KG1 (cell line): ENCODE measurements around the gene ASB7.
A peak's percentile ranks its signal among the peaks of the same experiment; 100 is the strongest.
"Not testable (repeated sequence)": the region's sequence is repeated elsewhere in the genome, so short reads cannot be mapped to it uniquely, and the experiment has no call there.

Source experiments
- DNase-seq: peaks from one replicate; lab custom pipeline; 2025; lab: John Stamatoyannopoulos, UW

The ASB7 gene, protein sequence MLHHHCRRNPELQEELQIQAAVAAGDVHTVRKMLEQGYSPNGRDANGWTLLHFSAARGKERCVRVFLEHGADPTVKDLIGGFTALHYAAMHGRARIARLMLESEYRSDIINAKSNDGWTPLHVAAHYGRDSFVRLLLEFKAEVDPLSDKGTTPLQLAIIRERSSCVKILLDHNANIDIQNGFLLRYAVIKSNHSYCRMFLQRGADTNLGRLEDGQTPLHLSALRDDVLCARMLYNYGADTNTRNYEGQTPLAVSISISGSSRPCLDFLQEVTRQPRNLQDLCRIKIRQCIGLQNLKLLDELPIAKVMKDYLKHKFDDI

GRCh38 chr15:100602064-100602822 lies at the start of gene ASB7, which contains the start of gene LINS1:
ASB7 (plus strand) TSS chr15:100602589; CDS start chr15:100612217, 9,628 bp downstream.
LINS1 (minus strand) TSS chr15:100602184; CDS start chr15:100580842, 21,342 bp downstream.
- DNase-seq: peak; percentile 99

- DNase-seq: no peak
Measured at GRCh38 chr15:100553468-100553867, 48.9 kb upstream of the ASB7 start.

- no peak for DNase-seq
Measured at GRCh38 chr15:100558771-100559254, 43.6 kb upstream of the ASB7 start.

- DNase-seq: no peak
Measured at GRCh38 chr15:100559330-100559729, 43.1 kb upstream of the ASB7 start.

DNA sequence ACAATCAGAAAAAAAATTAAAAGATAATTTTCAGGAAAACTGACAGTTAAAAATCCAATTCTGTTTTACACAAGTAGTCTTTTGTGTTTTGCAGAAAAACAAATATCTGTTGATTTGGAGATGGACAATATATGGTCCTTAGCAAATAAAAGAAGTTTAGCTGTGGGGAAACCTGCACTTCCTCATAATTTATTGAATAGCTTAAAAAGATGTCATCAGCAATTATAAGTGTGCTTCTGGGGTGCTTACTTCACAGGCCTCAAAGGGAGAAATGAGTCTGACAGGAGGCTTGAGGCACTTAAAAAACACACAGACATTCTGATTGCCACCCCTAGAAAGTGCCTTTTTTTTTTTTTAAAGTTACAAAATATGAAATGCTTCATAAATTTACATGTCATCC lies 42.1 kb upstream of the ASB7 start:
- no peak for DNase-seq

DNA sequence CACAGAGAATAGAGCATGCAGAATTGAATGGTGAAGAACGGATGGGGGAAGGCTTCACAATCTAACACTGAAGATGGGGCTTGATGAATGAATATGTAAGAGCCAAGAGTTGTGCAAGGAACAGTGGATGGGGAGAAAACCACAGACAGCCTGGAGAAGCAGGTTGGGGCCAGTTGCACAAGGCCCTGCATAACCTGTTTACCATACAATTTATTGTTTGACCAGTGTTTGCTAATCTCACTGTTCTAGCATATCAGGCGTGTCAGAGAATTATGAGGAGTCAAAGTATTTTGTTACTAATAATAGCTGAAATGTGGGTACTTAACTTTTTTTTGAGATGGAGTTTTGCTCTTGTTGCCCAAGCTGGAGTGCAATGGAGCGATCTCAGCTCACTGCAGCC lies 36.8 kb upstream of the ASB7 start:
- DNase-seq: no peak

DNA sequence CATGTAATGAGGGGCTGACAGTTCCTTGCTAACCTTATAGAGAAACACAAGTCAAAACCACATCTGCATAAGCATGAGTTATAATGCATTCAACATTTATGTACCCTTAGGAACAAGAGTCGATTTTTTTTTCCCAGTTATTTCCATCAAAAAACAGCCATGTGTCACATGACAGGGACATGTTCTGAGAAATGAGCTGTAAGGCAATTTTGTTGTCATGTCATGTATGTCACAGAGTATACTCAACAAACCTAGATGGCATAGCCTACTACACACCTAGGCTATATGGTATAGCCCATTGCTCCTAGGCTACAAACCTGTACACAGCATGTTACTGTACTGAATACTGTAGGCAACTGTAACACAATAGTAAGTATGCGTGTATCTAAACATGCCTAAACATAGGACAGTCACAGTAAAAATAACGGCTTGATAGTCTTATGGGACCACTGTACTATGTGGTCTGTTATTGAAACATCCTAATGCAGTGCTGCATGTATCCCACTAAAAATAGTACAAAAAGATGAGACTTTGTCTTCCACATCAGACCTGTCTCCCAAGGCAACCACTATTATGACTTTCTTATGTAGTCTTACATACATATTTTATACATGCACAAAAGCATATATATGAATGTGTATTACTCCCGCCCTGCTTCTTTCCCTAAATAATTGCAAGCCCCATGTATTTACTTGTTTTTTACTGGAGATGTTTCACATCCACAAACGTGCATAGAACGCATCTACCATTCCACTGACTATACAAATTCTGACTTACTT lies 35.4 kb upstream of the ASB7 start:
- no peak for DNase-seq

- DNase-seq: no peak
Measured at GRCh38 chr15:100569391-100569790, 33.0 kb upstream of the ASB7 start.

- no peak for DNase-seq
Measured at GRCh38 chr15:100570275-100570674, 32.1 kb upstream of the ASB7 start.

DNA sequence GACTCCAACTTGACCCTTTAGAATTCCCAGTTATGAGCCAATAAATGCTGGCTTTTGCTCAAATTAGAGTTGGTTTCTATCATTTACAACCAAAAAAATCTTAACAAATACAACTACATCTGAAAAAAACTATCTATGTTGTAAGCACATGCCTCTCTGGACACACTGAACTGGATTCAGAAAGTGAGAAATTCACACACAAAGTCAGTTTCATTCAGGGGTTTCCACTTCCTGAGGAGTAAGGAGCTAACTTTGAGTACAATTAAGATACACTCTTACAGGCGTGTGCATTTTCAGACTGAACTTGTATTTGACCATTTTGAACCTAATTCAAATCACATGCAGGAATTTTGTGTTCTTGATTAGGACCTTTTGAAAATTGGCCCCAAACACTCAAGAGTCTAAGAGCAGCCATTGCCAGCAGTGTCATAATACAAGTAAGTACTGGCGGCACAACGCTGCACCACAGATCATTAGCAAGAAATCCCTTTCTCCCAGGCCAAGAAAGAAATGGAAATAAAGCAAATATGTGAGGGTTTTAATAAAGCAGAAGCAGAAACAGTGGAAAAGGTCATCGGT lies 31.6 kb upstream of the ASB7 start:
- no peak for DNase-seq

- no peak for DNase-seq
Measured at GRCh38 chr15:100571592-100572167, 30.7 kb upstream of the ASB7 start.

- no peak for DNase-seq
Measured at GRCh38 chr15:100572362-100572983, 29.9 kb upstream of the ASB7 start.

- DNase-seq: no peak
Measured at GRCh38 chr15:100573526-100573925, 28.9 kb upstream of the ASB7 start.

GRCh38 chr15:100580414-100580813 lies 22.0 kb upstream of the ASB7 start:
- DNase-seq: no peak

DNA sequence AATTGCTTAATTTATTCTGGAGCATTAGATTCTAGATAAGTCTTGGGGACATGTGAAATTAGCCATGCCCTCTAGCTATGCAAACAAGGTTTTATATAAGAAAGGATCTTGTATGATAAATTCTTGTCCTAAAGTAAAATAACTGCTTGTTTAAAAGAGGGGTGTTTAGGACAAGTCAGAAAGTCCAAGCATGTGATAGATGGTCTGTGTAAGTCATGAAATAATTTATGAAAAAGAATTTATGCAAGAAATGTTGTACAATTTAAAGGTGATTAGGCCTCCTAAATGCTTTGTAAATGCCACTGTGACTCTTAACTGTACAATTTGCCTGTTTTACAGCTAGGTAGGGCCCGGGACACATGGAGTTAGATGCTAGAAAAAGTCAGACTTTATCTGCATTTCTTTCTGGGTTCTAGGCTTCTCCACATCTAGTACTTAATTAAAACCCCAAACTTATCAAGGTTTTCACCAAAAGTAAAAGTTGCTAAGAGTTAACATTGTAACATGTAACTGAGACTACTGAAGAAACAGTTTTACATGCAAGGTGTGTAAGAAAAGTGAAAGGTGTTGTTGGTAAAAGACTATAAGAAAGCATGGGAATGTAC lies 13.6 kb upstream of the ASB7 start:
- DNase-seq: no peak

GRCh38 chr15:100591163-100591562 lies 11.2 kb upstream of the ASB7 start:
- not testable (repeated sequence) for DNase-seq

- DNase-seq: no peak
Measured at GRCh38 chr15:100591835-100592234, 10.6 kb upstream of the ASB7 start.

DNA sequence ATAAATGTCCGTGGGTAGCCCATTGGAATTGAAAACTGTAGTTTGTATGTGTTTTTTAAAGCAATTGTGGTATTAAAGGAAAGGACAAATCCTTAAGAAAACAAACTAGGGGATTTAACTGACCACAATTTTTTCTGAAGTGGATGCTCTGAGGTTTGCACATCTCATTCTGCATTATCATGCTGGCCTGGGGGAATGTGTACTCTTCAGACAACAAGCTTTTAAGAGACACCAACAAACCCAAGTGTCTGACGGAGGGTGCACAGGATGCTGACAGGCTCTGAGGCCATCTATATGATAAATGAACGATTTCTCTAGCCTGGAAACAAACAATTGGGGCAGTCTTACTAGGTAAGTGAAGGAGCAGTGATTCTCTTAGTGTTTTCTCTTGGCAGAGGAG lies 9.5 kb upstream of the ASB7 start:
- DNase-seq: no peak

GRCh38 chr15:100593431-100593830 lies 9.0 kb upstream of the ASB7 start:
- no peak for DNase-seq

- DNase-seq: no peak
Measured at GRCh38 chr15:100595964-100596363, 6.4 kb upstream of the ASB7 start.

DNA sequence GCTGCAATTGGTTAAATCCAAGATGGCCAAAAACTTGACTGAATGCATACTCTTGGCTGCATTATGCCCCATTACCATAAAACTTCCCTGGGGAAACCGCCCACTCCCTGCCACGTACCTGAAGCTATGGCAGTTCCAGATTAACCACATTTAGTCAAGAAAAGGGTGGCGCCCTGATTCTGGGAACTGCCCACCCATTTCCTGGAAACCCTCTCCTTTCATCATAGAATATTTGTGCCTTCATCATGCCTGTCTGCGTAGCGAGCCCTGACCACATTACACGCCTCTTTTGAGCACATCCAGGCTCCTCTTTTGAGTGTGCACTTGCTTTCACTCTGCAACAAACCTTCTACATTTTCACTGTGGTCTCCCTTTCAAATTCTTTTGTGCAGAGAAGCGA lies 5.6 kb upstream of the ASB7 start:
- no peak for DNase-seq
